B cell (primary cell): ENCODE measurements around the gene INTS7.

ENCODE experiments used
- EZH2 ChIP-seq: IDR thresholded peaks from 2 replicates; pipeline ENCODE4 v1.6.1; 2012; ENCODE audit warnings: borderline replicate concordance, low read depth, mild to moderate bottlenecking, moderate library complexity, low read length; ENCODE audit not compliant: insufficient read depth, poor library complexity, severe bottlenecking
- TF ChIP-seq, protein P1 (sequence below): fragments of 200-600 bp; IDR thresholded peaks from one replicate; pipeline ENCODE4 v1.8.0; 2022; ENCODE audit warnings: antibody characterized with exemption, mild to moderate bottlenecking

DNA sequence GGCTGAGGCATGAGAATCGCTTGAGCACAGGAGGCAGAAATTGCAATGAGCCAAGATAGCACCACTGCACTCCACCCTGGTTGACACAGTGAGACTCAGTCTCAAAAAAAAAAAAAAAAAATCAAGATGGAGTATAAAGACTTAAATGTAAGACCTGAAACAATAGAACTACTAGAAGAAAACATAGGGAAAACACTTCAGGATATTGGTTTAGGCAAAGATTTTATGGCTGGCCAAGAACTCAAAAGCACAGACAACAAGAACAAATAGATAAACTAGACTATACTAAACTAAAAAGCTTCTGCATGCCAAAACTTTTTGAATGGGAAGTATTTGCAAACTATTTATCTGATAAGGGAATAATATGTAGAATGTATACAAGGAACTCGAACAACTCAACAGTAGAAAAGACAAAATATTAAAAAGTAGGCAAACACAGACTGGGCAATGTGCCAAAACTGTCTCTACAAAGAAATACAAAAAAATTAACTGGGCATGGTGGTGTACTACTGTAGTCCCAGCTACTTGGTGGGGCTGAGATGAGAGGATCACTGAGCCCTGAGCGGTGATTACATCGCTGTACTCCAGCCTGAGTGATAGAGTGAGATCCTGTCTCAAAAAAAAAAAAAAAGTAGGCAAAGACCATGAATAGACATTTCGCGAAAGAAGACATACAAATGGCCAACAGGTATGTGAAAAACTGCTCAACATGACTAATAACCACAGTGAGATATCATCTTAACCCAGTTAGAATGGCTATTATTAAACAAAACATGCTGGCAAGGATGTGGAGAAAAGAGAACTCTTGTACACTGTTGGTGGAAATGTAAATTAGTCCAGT is 25.5 kb upstream of the INTS7 start:
- TF ChIP-seq, protein P1, sequence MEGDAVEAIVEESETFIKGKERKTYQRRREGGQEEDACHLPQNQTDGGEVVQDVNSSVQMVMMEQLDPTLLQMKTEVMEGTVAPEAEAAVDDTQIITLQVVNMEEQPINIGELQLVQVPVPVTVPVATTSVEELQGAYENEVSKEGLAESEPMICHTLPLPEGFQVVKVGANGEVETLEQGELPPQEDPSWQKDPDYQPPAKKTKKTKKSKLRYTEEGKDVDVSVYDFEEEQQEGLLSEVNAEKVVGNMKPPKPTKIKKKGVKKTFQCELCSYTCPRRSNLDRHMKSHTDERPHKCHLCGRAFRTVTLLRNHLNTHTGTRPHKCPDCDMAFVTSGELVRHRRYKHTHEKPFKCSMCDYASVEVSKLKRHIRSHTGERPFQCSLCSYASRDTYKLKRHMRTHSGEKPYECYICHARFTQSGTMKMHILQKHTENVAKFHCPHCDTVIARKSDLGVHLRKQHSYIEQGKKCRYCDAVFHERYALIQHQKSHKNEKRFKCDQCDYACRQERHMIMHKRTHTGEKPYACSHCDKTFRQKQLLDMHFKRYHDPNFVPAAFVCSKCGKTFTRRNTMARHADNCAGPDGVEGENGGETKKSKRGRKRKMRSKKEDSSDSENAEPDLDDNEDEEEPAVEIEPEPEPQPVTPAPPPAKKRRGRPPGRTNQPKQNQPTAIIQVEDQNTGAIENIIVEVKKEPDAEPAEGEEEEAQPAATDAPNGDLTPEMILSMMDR, result no peak
- no peak for TF ChIP-seq EZH2
